Skeletal muscle cell (primary cell): ENCODE measurements around the gene GABRQ.
"Not testable (repeated sequence)": the region's sequence is repeated elsewhere in the genome, so short reads cannot be mapped to it uniquely, and the experiment has no call there.

Source experiments
- DNase-seq: peaks from one replicate; pipeline ENCODE4 v3.0.0-alpha.2; 2010; ENCODE audit warnings: low read depth
- H3K4me3 ChIP-seq: 2 replicates; pipeline ENCODE4 v1.5.1; 2011; ENCODE audit warnings: low read depth, mild to moderate bottlenecking, control low read depth, low read length, moderate library complexity

The GABRQ gene

GRCh38 chrX:152656087-152656486 lies 18.4 kb downstream of the GABRQ start:
- no peak for DNase-seq
- H3K4me3 ChIP-seq = no peak overlapping the region

GRCh38 chrX:152656890-152657289 lies 19.2 kb downstream of the GABRQ start:
- DNase-seq = no peak

GRCh38 chrX:152658302-152658701 lies 20.6 kb downstream of the GABRQ start:
- no peak overlapping the region for H3K4me3 ChIP-seq
- DNase-seq = no peak

More at GRCh38 chrX:152656890-152657289, 19.2 kb downstream of the GABRQ start:
- no peak overlapping the region for H3K4me3 ChIP-seq

GRCh38 chrX:152663086-152663485 lies 25.4 kb downstream of the GABRQ start:
- no peak for DNase-seq
- no peak overlapping the region for H3K4me3 ChIP-seq

- DNase-seq = no peak
- H3K4me3 ChIP-seq = no peak overlapping the region
These were observed 36.4 kb downstream of the GABRQ start for GRCh38 chrX:152674135-152674534.

- H3K4me3 ChIP-seq, DNase-seq: not testable (repeated sequence)
These were observed 37.0 kb downstream of the GABRQ start for GRCh38 chrX:152674652-152675051.

- H3K4me3 ChIP-seq, DNase-seq: not testable (repeated sequence)
These were observed 43.3 kb downstream of the GABRQ start for GRCh38 chrX:152681012-152681411.

GRCh38 chrX:152697952-152698931 lies 60.5 kb downstream of the GABRQ start, which contains the start of gene MAGEA3:
TSS of gene MAGEA3 (plus strand) at chrX:152698794. CDS start at chrX:152700833, 2,039 bp downstream.
- H3K4me3 ChIP-seq = not testable (repeated sequence)

GRCh38 chrX:152700390-152700789 lies 62.7 kb downstream of the GABRQ start:
- not testable (repeated sequence) for H3K4me3 ChIP-seq, DNase-seq

More at GRCh38 chrX:152697952-152698931, 60.5 kb downstream of the GABRQ start, which contains the start of gene MAGEA3:
- not testable (repeated sequence) for DNase-seq

GRCh38 chrX:152706500-152706899 lies 68.8 kb downstream of the GABRQ start:
- H3K4me3 ChIP-seq, DNase-seq: not testable (repeated sequence)
